GM18870 (cell line): Measurements from ENCODE around the gene TCEAL2.
"Not testable (repeated sequence)": the region's sequence is repeated elsewhere in the genome, so short reads cannot be mapped to it uniquely, and the experiment has no call there.

Experiments
- ATAC-seq: cut with Tn5 transposase; IDR thresholded peaks from one replicate; pipeline ENCODE4 v1.9.1; 2021; ENCODE audit warnings: moderate library complexity; ENCODE audit not compliant: unreplicated experiment

Gene TCEAL2

GRCh38 chrX:102125436-102125835 is at the start of gene TCEAL2:
Gene TCEAL2, plus strand, starts transcription at chrX:102125679. Its CDS starts 1,152 bp downstream, at chrX:102126831.
- ATAC-seq, result not testable (repeated sequence)

- ATAC-seq, result no peak
Measured at GRCh38 chrX:102077426-102077825, 48.1 kb upstream of the TCEAL2 start.

- no peak for ATAC-seq
Measured at GRCh38 chrX:102085706-102086105, 39.8 kb upstream of the TCEAL2 start.

DNA sequence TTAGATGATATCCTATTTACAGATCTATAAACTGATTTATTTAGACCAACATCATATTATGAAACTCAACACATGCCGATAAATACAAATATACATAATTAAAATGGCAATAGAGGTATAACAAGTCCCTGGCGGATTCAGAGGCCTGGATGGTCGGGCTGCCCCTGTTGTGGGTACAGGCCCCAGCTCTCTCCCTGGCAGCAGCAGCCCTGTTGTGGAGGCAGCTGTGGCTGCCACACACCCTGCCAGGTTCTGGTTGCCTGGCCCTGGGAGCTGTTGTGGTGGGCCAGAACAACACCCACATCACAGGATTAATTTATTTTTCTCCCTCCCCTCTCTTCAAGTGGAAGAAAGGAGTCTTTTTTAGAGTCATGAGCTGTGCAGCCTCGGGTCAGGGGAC is 12.1 kb upstream of the TCEAL2 start:
- ATAC-seq, result no peak

GRCh38 chrX:102115748-102116147 is 9.7 kb upstream of the TCEAL2 start:
- no peak for ATAC-seq

- not testable (repeated sequence) for ATAC-seq
Measured at GRCh38 chrX:102125014-102125413, 465 bp upstream of the TCEAL2 start.

- ATAC-seq, result not testable (repeated sequence)
Measured at GRCh38 chrX:102126080-102126818, 770 bp downstream of the TCEAL2 start.

DNA sequence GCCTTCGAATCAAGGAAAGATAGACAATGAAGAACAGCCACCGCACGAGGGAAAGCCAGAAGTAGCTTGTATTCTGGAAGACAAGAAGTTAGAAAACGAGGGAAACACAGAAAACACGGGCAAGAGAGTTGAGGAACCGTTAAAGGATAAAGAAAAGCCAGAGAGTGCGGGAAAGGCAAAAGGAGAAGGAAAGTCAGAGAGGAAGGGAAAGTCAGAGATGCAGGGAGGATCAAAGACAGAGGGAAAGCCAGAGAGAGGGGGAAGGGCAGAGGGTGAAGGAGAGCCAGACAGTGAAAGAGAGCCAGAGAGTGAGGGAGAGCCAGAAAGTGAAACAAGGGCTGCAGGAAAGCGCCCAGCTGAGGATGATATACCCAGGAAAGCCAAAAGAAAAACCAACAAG is 1.4 kb downstream of the TCEAL2 start:
- ATAC-seq, result no peak

DNA sequence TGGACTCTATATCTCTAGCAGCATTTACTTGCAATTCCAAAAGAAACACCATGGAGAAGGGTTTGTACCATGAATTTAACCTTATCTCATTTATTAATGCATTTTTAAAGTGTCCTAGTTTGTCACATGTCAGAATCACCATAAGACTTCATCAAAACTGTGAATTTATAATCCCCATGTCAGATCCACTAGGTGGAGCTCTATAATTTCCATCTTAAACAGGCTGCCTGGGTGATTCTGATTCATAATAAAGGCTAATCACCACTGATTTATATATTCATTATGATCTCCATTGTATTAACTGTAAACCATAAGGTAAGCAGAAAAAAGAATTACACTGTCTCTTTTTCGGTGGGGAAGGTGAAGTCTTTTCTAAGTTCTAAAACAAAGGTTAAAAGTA is 4.0 kb downstream of the TCEAL2 start:
- no peak for ATAC-seq

DNA sequence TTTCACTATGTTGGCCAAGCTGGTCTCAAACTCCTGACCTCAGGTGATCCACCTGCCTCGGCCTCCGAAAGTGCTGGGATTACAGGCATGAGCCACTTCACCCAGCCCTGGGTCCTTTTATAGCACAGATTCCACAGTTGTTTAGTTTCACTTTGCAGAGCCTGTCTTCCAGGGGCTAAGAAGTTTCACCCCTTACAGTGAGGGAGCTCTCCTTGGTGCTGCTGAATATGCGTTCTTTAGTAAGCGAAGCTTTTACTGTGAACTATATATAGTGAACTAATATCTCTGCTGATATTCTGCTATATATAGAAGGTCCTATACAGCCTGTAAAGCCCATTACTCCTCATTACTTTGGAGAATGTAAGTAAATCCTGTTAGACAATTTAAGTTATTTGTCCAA is 12.6 kb downstream of the TCEAL2 start:
- ATAC-seq, result no peak

DNA sequence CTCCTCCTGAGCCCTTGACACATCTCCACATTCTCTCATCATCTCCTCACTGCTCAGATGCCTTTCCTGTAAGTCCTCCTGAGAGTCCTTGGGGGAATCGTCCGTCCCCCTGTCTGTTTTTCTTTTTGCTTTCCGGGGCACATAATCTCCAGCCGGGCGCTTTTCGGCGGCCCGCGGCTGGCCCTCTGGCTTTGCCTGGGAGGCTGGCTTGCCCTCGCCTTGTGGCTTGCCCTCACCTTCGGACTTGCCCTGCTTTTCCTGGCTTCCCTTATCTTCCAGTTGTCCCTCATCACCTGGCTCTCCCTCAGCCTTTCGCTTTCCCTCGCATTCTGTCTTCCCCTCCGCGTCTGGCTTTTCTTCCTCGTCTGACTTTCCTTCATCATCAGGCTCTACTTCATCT is 15.4 kb downstream of the TCEAL2 start:
- ATAC-seq, result not testable (repeated sequence)

DNA sequence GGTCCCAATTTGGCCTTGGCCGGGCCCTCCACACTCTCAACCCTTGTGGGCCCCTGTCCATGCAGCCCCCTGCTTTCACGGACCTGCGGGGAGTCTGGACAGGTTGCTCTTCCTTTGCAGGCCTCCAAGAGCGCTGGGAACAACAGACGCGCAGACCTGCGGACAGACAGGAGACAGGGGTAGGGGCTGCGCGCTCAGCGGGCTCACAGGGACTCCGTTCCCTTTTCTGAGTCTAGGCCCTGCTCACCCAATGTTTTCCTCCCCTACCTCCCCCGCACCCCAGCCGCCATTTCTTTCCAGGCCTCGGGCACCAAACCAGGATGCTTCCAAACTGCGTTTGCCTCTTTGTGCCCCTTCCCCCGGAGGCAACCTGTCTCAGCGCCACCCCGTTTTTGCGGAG is 16.2 kb downstream of the TCEAL2 start:
- ATAC-seq, result not testable (repeated sequence)

GRCh38 chrX:102142274-102142673 is 16.8 kb downstream of the TCEAL2 start, which contains the start of gene TCEAL6:
Gene TCEAL6, minus strand, starts transcription at chrX:102142481.
- ATAC-seq, result not testable (repeated sequence)

GRCh38 chrX:102154218-102154860 is 28.9 kb downstream of the TCEAL2 start:
- no peak for ATAC-seq

DNA sequence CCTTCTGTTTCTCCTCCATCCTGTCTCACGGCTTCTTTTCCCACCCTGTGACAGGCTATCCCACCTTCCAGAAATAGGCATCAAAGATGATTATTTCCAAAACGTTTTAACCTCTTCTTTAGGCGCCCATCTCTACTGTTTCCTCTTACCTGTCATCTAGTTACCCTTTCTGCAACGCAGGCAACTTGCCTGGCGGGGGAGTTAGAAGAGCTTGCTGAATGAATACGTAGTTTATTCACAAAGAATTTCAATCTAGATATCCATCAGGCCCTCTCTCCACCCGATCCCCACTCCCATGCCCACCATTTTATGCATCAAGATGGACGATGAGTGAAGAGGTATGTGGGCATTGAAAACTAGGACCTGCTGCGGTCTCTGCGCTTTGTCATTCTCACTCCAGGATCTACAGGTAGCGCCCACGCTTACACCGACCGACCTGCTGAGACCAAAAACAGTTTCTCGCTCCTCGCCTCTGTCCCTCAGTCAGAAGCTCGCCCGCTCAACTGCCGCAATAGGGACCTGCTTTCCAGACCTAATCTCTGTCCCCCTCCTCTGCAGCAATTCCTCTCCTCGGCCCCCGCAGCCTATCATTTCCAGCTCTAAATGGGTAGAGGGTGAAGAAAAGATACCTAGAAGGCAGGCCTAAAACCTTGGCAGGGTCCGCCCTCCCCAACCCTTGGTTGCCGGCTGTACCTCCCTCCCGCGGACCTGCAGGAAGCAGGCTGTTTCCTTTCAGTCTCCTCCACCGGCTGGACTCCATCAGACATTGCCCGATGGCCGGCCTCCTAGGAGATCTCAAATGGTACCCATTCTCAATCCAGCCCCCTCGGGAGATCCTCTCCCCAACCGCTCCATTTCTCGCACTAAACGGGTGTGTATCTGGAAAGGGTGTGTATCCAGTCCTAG is 29.7 kb downstream of the TCEAL2 start:
- ATAC-seq, result peak; percentile 36

DNA sequence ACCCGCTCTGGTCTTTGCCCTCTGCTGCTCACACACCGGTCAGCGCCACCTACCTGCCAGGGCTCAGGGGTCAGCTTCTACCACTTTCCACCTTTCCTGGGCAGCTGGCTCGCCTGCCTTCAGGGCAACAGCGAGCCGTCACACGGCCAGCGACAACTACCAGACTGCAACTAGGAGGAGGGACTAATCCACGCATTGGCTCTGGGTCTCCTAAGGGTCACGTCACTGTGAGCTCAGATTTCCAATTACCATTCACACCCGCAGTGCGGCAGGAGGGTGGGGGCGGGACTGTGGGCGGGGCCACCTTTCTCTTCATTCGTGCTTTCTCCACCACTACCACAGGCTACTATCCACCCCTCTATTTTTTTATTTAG is 30.3 kb downstream of the TCEAL2 start, which contains the start of gene BEX5:
TSS of gene BEX5 (minus strand) at position 172 of the 374 bp plus-strand sequence. CDS start 1,712 bp downstream, outside the sequence.
- ATAC-seq, result peak; percentile 98
